GM12801 (cell line): ENCODE measurements around the gene TMEFF2.

Experiments used
- CTCF ChIP-seq: IDR thresholded peaks from one replicate; pipeline ENCODE4 v1.5.1; 2011; ENCODE audit warnings: control low read depth; ENCODE audit not compliant: insufficient read length; ENCODE audit errors: extremely low read depth

Gene TMEFF2

GRCh38 chr2:192145496-192145895, 49.2 kb downstream of the TMEFF2 start:
- no peak for TF ChIP-seq CTCF

GRCh38 chr2:192140236-192140839, 54.4 kb downstream of the TMEFF2 start:
- no peak for TF ChIP-seq CTCF

- no peak for TF ChIP-seq CTCF
Measured at GRCh38 chr2:192139813-192140212, 54.9 kb downstream of the TMEFF2 start.

GRCh38 chr2:192137451-192137850, 57.3 kb downstream of the TMEFF2 start:
- no peak for TF ChIP-seq CTCF

GRCh38 chr2:192128655-192129054, 66.1 kb downstream of the TMEFF2 start:
- TF ChIP-seq CTCF, result no peak

GRCh38 chr2:192127434-192127833, 67.3 kb downstream of the TMEFF2 start:
- TF ChIP-seq CTCF, result no peak

GRCh38 chr2:192126912-192127311, 67.8 kb downstream of the TMEFF2 start:
- no peak for TF ChIP-seq CTCF
